Measurements from ENCODE around the gene TPRN.

The TPRN gene

DNA sequence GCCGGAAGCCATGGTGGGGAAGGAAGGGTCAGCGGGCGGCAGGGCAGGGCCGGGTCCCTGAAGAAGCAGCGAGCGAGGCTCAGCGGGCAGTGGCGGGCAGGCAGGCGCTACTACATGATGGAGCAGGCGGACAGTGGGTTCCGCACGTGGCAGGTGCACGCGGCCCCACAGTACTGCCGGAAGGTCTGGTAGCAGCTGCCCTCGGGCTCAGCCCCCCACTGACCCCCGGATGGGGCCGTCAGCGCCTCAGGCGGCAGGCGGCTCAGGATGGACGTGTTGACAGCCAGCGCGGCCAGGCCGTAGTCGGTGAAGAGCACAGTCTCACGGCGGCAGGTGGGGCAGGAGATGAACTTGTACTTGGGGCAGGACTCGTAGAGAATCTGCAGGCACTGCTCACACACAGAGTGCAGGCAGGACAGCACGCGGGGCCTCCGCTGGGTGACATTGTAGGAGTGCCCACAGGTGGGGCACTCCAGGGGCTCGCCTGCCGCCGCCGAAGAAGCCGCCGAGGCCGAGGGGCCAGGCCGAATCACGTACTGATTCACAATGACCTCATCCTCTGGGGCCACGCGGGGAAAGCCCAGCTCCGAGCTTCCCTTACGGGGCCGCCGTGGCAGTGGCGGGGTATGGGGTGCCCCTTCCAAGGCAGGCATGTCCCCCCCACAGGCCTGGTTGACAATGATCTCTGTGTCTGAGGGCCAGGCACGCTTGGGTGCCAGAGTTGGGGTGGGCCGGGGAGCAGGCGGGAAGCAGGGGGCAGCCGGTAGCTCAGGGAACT, 20.0 kb upstream of the TPRN start:
- H3K27me3 Mint-ChIP-seq (ENCODE audit: low read depth, poor library complexity), result peaks cover 4% of the 10 kb centered on the region
- DNase-seq, result no peak
- no peaks in the 10 kb centered on the region for H3K36me3 Mint-ChIP-seq (ENCODE audit: low read depth)
- no peaks in the 10 kb centered on the region for H3K9me3 Mint-ChIP-seq
- TF ChIP-seq, protein P1, sequence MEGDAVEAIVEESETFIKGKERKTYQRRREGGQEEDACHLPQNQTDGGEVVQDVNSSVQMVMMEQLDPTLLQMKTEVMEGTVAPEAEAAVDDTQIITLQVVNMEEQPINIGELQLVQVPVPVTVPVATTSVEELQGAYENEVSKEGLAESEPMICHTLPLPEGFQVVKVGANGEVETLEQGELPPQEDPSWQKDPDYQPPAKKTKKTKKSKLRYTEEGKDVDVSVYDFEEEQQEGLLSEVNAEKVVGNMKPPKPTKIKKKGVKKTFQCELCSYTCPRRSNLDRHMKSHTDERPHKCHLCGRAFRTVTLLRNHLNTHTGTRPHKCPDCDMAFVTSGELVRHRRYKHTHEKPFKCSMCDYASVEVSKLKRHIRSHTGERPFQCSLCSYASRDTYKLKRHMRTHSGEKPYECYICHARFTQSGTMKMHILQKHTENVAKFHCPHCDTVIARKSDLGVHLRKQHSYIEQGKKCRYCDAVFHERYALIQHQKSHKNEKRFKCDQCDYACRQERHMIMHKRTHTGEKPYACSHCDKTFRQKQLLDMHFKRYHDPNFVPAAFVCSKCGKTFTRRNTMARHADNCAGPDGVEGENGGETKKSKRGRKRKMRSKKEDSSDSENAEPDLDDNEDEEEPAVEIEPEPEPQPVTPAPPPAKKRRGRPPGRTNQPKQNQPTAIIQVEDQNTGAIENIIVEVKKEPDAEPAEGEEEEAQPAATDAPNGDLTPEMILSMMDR (IDR thresholded peaks at IDR 0.05), result no peak
- no peak overlapping the region for H3K27ac Mint-ChIP-seq
- peaks cover 9% of the 10 kb centered on the region for H3K4me1 Mint-ChIP-seq
- peak overlapping the region; percentile 44 for H3K4me3 Mint-ChIP-seq

DNA sequence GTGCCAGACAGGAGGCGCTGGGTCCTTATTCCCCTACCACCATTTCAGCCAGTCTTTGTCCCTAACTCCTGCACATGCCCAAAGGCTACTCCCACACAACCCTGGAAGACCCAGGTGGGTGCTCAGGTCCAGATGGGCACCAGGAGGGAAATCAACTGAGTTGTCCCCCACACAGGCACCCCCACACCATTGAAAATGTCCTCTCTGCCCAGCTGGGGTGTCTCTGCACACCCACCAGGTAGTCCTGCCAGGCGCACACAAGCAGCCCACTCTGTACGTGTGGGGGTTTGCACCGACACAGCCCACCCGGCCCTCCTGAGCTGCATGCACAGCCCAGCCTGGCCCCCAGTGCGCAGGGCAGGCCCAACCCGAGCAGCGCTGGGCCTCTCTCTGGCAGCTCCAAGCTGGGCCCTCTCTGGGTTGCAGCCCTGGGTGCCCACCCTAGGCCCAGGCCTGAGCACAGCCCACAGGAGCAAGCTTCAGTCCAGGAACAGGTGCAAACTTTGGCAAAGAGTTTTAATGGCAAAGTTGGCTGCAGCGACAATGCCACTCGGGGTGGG, 19.3 kb upstream of the TPRN start:
- no peak overlapping the region for H3K27ac Mint-ChIP-seq
- no peak overlapping the region for H3K4me3 Mint-ChIP-seq
- H3K9me3 Mint-ChIP-seq, result no peaks in the 10 kb centered on the region
- H3K27me3 Mint-ChIP-seq (ENCODE audit: low read depth, poor library complexity), result peaks cover 4% of the 10 kb centered on the region
- DNase-seq, result no peak
- peaks cover 9% of the 10 kb centered on the region for H3K4me1 Mint-ChIP-seq
- H3K36me3 Mint-ChIP-seq (ENCODE audit: low read depth), result no peaks in the 10 kb centered on the region
- TF ChIP-seq, protein P1 (IDR thresholded peaks at IDR 0.05), result no peak

DNA sequence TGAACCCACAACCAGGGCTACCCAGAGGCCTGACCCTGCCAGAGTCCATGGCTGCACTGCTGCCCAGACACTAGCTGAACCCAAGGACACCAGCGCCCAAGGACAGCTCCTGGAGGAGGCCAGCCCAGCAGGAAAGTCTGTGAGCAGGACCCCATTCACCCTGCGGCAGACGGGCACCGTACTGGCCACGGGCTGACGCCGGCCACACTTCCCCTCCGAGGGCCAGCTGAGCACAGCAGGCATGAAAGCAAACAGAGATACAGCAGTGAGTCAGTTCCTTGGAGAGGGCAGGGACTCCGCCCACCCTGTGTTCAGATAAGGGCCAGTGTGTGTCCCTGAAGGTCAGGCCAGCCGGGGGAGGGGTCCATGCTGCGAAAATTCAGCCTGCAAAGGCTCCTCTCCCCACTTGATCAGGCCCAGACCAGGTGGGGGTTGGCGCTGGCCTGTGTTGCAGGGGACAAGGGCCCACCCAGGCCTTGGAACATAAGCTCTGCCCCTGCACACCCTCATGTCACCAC, 18.3 kb upstream of the TPRN start:
- Mint-ChIP-seq H3K27ac (no peak overlapping the region), H3K27me3 (ENCODE audit: low read depth, poor library complexity) (peaks cover 4% of the 10 kb centered on the region), H3K4me1 (peaks cover 9% of the 10 kb centered on the region), H3K9me3 (no peaks in the 10 kb centered on the region), H3K4me3 (no peak overlapping the region), H3K36me3 (ENCODE audit: low read depth) (no peaks in the 10 kb centered on the region)
- DNase-seq, result no peak
- TF ChIP-seq, protein P1 (IDR thresholded peaks at IDR 0.05), result no peak

DNA sequence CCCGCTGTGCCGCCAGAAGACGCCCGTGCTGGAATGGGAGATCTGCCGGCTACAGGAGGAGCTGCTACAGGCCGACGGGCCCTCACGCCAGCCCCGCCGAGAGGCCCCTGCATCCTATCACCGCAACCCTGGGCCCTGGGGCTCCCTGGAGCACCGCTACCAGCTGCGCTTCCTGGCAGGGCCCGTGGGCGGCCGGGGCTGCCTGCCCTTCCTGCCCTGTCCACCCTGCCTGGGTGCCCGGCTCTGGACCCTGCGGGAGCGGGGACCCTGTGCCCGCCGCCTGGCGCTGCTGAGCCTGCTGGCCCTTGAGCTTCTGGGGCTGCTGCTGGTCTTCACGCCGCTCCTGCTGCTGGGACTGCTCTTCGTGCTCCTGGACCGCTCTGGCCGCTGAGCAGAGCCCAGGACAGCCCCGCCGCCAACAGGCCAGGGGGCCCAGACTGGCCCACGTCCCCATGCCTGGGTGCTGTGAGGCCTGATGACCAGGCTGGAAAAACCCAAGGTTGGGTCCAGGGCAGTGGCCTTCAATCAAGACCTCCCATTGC, 17.7 kb upstream of the TPRN start:
- Mint-ChIP-seq H3K27me3 (ENCODE audit: low read depth, poor library complexity) (peaks cover 4% of the 10 kb centered on the region), H3K27ac (no peak overlapping the region), H3K9me3 (no peaks in the 10 kb centered on the region), H3K4me3 (no peak overlapping the region), H3K36me3 (ENCODE audit: low read depth) (no peaks in the 10 kb centered on the region), H3K4me1 (peaks cover 9% of the 10 kb centered on the region)
- TF ChIP-seq, protein P1 (IDR thresholded peaks at IDR 0.05), result no peak
- DNase-seq, result no peak

DNA sequence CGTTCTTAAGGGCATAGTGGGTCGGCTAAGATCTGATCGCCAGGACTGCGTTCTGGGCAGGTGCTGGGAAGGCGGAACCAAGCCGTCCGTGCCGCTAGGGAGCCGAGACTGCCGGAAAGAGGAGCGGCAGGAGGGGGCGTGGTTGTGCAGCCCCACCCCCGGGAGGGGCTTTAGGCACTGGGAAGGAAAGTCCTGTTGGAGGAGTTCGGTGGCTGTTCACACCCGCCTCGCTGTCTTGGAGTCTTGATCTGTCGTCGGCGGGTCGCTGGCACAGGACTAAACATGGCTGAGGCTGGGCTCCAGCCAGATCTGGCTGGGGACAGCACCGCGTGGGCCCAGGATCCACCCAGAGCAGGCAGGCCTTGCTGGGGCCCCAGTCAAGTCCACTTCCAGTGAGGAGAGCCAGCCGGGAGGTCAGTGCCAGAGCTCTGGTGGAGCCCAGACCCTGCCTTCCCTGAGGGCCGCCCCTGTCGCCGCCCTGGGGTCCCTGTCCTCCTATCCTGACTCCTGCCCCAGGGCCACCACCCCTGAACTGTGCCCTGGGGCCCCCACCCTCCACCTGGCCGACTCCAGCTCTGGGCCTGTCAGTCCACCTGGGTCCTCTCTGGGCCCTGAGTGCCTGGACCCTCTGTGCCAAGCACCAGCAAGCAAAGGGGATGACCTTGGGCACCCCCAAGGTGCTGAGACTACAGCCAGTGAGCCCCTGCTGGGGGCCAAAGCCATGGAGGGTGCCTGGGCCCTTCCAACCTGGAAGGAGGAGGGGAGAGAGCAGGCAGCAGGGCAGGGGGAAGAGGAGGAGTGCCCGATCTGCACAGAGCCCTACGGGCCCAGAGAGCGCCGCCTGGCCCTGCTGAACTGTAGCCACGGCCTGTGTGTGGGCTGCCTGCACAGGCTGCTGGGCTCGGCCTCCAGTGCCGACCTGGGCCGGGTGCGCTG, 17.0 kb upstream of the TPRN start:
- Mint-ChIP-seq H3K36me3 (ENCODE audit: low read depth) (peaks cover 4% of the 10 kb centered on the region), H3K9me3 (no peaks in the 10 kb centered on the region), H3K4me1 (peaks cover 9% of the 10 kb centered on the region), H3K27ac (no peak overlapping the region), H3K27me3 (ENCODE audit: low read depth, poor library complexity) (no peaks in the 10 kb centered on the region), H3K4me3 (no peak overlapping the region)
- TF ChIP-seq, protein P1 (IDR thresholded peaks at IDR 0.05), result no peak
- DNase-seq, result peak; percentile 70
